H1 (cell line): ENCODE measurements around the gene PLCB1.

Experiments
- CEBPB ChIP-seq: IDR thresholded peaks from 2 replicates; pipeline ENCODE4 v1.6.1; 2012; ENCODE audit warnings: low read depth, low read length
- CTCF ChIP-seq, 3 experiments: IDR thresholded peaks; 1 replicate in 2 of 3; 2 replicates in 1 of 3; pipeline versions ENCODE4 v1.5.1 to v1.6.1; 2011; ENCODE audit warnings: low read length in 3 of 3, mild to moderate bottlenecking in 3 of 3, inconsistent platforms in 2 of 3, low read depth in 1 of 3, moderate library complexity in 1 of 3; ENCODE audit not compliant: insufficient read depth in 1 of 3; ENCODE audit errors: control extremely low read depth in 1 of 3
- EZH2 ChIP-seq: fragments of 200-600 bp; sonication (generic); IDR thresholded peaks from 2 replicates; pipeline ENCODE4 v1.7.1; 2012; ENCODE audit warnings: low read depth, mild to moderate bottlenecking, moderate library complexity, low read length, inconsistent platforms; ENCODE audit not compliant: severe bottlenecking
- NRF1 ChIP-seq: IDR thresholded peaks from 2 replicates; pipeline ENCODE4 v1.6.1; 2011; ENCODE audit warnings: mild to moderate bottlenecking, low read depth, low read length, improper control_type of control experiment
- POLR2A ChIP-seq, 2 experiments: IDR thresholded peaks; 1 replicate in 1 of 2; 2 replicates in 1 of 2; pipeline ENCODE4 v1.6.1; 2011; ENCODE audit warnings: low read depth in 2 of 2, low read length in 2 of 2, mild to moderate bottlenecking in 2 of 2; ENCODE audit errors: control extremely low read depth in 1 of 2
- POLR2AphosphoS5 ChIP-seq: IDR thresholded peaks from 2 replicates; pipeline ENCODE4 v1.6.1; 2011; ENCODE audit warnings: low read depth, low read length

DNA sequence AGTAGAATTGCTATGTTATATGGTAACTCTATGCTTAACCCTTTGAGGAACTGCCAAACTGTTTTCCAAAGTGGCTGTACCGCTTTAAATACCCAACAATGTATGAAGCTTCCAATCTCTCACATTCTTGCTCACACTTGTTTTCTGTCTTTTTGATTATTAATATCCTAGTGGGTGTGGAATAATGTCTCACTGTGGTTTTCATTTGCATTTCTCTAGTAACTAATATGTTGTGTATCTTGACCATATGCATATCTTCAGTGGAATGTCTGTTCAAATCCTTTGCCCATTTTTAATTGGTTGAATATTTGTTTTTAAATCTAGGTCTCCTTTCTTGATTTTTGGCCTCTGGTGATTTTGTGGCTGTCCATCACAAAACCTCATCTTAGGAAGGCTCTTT is 759.0 kb downstream of the PLCB1 start:
- TF ChIP-seq POLR2AphosphoS5 (no peak), CTCF (IDR thresholded peaks at IDR 0.05; ENCODE audit: control extremely low read depth in 1 of 3, insufficient read depth in 1 of 3, low read depth in 1 of 3, low read length in 3 of 3) (no peak), CEBPB (no peak), POLR2A (IDR thresholded peaks at IDR 0.05; ENCODE audit: control extremely low read depth in 1 of 2, low read depth in 2 of 2, low read length in 2 of 2) (no peak), NRF1 (no peak), EZH2 (no peak)
